Cardiac muscle cell (in vitro differentiated cells and primary cell): Measurements from ENCODE around the gene ANKDD1B. TPM values are rescaled to one million over a fixed set of nuclear protein-coding genes. Genes with fewer than 3 reads are reported as not detected.
"Not testable (repeated sequence)": the region's sequence is repeated elsewhere in the genome, so short reads cannot be mapped to it uniquely, and the experiment has no call there.

Source experiments
- DNase-seq, 2 donors: peaks; one replicate each; pipeline versions ENCODE4 v3.0.0 to v3.0.0-alpha.2; 2010 to 2017; ENCODE audit warnings: low read depth in 1 of 2, low spot score in 1 of 2
- H3K27ac ChIP-seq: fragments of 200-600 bp; sonication (generic); 2 replicates; pipeline ENCODE4 v1.5.1; 2016
- H3K27me3 ChIP-seq: fragments of 200-600 bp; sonication (generic); 2 replicates; pipeline ENCODE4 v1.6.0; 2016; ENCODE audit warnings: control low read depth
- H3K36me3 ChIP-seq: fragments of 200-600 bp; sonication (generic); 2 replicates; pipeline ENCODE4 v1.5.1; 2016; ENCODE audit warnings: control low read depth
- H3K4me1 ChIP-seq: fragments of 200-600 bp; sonication (generic); 2 replicates; pipeline ENCODE4 v1.8.1; 2017; ENCODE audit warnings: low read depth, mild to moderate bottlenecking, mixed run types
- H3K4me3 ChIP-seq: fragments of 200-600 bp; sonication (generic); 2 replicates; pipeline ENCODE4 v1.5.1; 2016; ENCODE audit warnings: mild to moderate bottlenecking
- H3K9me3 ChIP-seq: fragments of 200-600 bp; sonication (generic); 2 replicates; pipeline ENCODE4 v1.5.1; 2017; ENCODE audit warnings: low read depth, mild to moderate bottlenecking, control low read depth
- polyA plus RNA-seq: library from polyadenylated mRNA; unstranded; fragments of >200 nt; fragmentation: Nextera tagmentation; extraction: Ambion mirVana; gene quantifications from 2 replicates; pipeline ENCODE4 v1.2.1, GENCODE V29; 2016
- total RNA-seq: library from RNA; depleted of rRNA; stranded (reverse); fragments of >200 nt; gene quantifications from 2 replicates; pipeline ENCODE4 v1.2.3, GENCODE V29; 2016
- TF ChIP-seq, protein P1 (sequence below): IDR thresholded peaks from 2 replicates; pipeline ENCODE4 v1.5.1; 2012; ENCODE audit warnings: low read depth, mild to moderate bottlenecking, low read length

ANKDD1B gene
- total and polyA plus RNA-seq, 2 experiments from 2014 or later = 0.09 TPM; not detected in 1

DNA sequence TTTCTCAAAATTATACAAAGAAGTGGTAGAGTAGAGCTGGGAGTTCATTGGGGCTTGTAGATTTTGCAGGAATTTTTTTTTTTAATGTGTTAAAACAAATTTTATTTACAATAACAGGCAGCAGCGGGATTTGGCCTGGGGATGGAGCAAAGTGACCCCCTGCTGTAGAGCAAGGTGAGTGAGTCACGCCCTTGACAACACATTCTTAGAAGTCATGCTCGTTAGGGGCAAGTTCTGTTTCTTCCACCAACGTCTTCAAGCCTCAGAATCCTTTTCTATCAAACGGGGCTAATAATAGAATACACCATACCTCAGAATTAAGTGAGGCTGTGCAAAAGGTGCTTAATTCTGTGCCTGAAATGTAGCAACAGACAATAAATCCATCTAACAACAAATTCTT is 1.1 kb upstream of the ANKDD1B start:
- no peak for DNase-seq

GRCh38 chr5:75610859-75611310 is 368 bp upstream of the ANKDD1B start:
- DNase-seq = peak; percentile 13 to 23
- peaks cover 93% of the 10 kb centered on the region for H3K27me3 ChIP-seq

More for the DNA sequence above, 1.1 kb upstream of the ANKDD1B start:
- Histone ChIP-seq H3K36me3 (no peaks in the 10 kb centered on the region), H3K4me1 (peaks cover 7% of the 10 kb centered on the region), H3K4me3 (no peak overlapping the region), H3K27ac (no peak overlapping the region), H3K9me3 (no peaks in the 10 kb centered on the region), H3K27me3 (peaks cover 90% of the 10 kb centered on the region)
- TF ChIP-seq, protein P1, sequence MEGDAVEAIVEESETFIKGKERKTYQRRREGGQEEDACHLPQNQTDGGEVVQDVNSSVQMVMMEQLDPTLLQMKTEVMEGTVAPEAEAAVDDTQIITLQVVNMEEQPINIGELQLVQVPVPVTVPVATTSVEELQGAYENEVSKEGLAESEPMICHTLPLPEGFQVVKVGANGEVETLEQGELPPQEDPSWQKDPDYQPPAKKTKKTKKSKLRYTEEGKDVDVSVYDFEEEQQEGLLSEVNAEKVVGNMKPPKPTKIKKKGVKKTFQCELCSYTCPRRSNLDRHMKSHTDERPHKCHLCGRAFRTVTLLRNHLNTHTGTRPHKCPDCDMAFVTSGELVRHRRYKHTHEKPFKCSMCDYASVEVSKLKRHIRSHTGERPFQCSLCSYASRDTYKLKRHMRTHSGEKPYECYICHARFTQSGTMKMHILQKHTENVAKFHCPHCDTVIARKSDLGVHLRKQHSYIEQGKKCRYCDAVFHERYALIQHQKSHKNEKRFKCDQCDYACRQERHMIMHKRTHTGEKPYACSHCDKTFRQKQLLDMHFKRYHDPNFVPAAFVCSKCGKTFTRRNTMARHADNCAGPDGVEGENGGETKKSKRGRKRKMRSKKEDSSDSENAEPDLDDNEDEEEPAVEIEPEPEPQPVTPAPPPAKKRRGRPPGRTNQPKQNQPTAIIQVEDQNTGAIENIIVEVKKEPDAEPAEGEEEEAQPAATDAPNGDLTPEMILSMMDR = no peak

DNA sequence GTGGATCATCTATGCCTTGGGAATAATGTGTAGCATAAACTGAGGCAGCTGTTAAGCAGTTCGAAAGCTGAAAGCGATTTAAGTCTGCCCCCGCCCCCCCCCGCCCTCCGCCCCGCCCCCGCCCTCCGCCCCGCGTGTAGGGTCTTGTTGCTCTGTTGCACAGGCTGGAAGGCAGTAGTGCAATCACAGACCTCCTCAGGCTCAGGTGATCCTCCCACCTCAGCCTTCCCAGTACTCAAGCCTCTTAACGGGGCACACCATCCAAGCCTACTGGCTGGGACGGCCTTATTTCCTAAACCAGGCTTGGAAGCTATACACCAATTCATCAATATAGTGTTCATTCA is 945 bp downstream of the ANKDD1B start:
- DNase-seq = no peak
- H3K27ac ChIP-seq = no peak overlapping the region
- peaks cover 100% of the 10 kb centered on the region for H3K27me3 ChIP-seq
- H3K4me1 ChIP-seq = peaks cover 7% of the 10 kb centered on the region
- TF ChIP-seq, protein P1 = no peak
- H3K36me3 ChIP-seq = no peaks in the 10 kb centered on the region
- H3K9me3 ChIP-seq = no peaks in the 10 kb centered on the region
- H3K4me3 ChIP-seq = no peak overlapping the region

More at GRCh38 chr5:75610859-75611310, 368 bp upstream of the ANKDD1B start:
- not testable (repeated sequence) for H3K36me3 ChIP-seq, H3K4me1 ChIP-seq, H3K4me3 ChIP-seq, H3K9me3 ChIP-seq, H3K27ac ChIP-seq

- DNase-seq = no peak
- Histone ChIP-seq H3K27me3 (peaks cover 100% of the 10 kb centered on the region), H3K36me3 (no peaks in the 10 kb centered on the region), H3K27ac (no peak overlapping the region), H3K4me1 (peaks cover 7% of the 10 kb centered on the region), H3K9me3 (no peaks in the 10 kb centered on the region), H3K4me3 (no peak overlapping the region)
- TF ChIP-seq, protein P1 = no peak
Measured at GRCh38 chr5:75612901-75613300, 1.6 kb downstream of the ANKDD1B start.

GRCh38 chr5:75614176-75614575 is 2.9 kb downstream of the ANKDD1B start:
- H3K36me3 ChIP-seq = no peaks in the 10 kb centered on the region
- TF ChIP-seq, protein P1 = no peak
- H3K4me3 ChIP-seq = no peak overlapping the region
- DNase-seq = no peak
- no peak overlapping the region for H3K27ac ChIP-seq
- H3K9me3 ChIP-seq = no peaks in the 10 kb centered on the region
- H3K4me1 ChIP-seq = peaks cover 7% of the 10 kb centered on the region
- peaks cover 100% of the 10 kb centered on the region for H3K27me3 ChIP-seq

- peaks cover 100% of the 10 kb centered on the region for H3K27me3 ChIP-seq
- no peak overlapping the region for H3K27ac ChIP-seq
- TF ChIP-seq, protein P1 = no peak
- H3K4me1 ChIP-seq = peaks cover 3% of the 10 kb centered on the region
- peak in 1 of 2 donors; percentile 55 for DNase-seq
- no peaks in the 10 kb centered on the region for H3K36me3 ChIP-seq
- no peaks in the 10 kb centered on the region for H3K9me3 ChIP-seq
- H3K4me3 ChIP-seq = no peak overlapping the region
Measured at GRCh38 chr5:75616371-75616881, 5.2 kb downstream of the ANKDD1B start.
